NCI-H1105 (cell line): ENCODE data around the gene CXorf38.

Experiments
- DNase-seq: peaks from one replicate; lab custom pipeline; 2025; lab: John Stamatoyannopoulos, UW

CXorf38 gene

GRCh38 chrX:40647307-40648197, at the start of gene CXorf38:
TSS of gene CXorf38 (minus strand) at chrX:40647561. CDS start at chrX:40647520, 41 bp downstream.
- peak; percentile 80 for DNase-seq

- no peak for DNase-seq
Measured at GRCh38 chrX:40694802-40695201, 47.4 kb upstream of the CXorf38 start.

GRCh38 chrX:40688929-40689328, 41.6 kb upstream of the CXorf38 start:
- DNase-seq = no peak

- no peak for DNase-seq
Measured at GRCh38 chrX:40687169-40687568, 39.8 kb upstream of the CXorf38 start.

- no peak for DNase-seq
Measured at GRCh38 chrX:40685362-40685918, 38.1 kb upstream of the CXorf38 start.

GRCh38 chrX:40684092-40684491, 36.7 kb upstream of the CXorf38 start:
- no peak for DNase-seq

GRCh38 chrX:40683245-40683644, 35.9 kb upstream of the CXorf38 start:
- no peak for DNase-seq

GRCh38 chrX:40671126-40671525, 23.8 kb upstream of the CXorf38 start:
- no peak for DNase-seq

GRCh38 chrX:40663880-40664630, 16.7 kb upstream of the CXorf38 start:
- DNase-seq = no peak

- DNase-seq = no peak
Measured at GRCh38 chrX:40663078-40663740, 15.8 kb upstream of the CXorf38 start.

- no peak for DNase-seq
Measured at GRCh38 chrX:40661489-40661888, 14.1 kb upstream of the CXorf38 start.

- no peak for DNase-seq
Measured at GRCh38 chrX:40660381-40660780, 13.0 kb upstream of the CXorf38 start.

- DNase-seq = no peak
Measured at GRCh38 chrX:40653535-40653934, 6.2 kb upstream of the CXorf38 start.

- no peak for DNase-seq
Measured at GRCh38 chrX:40652664-40653063, 5.3 kb upstream of the CXorf38 start.

- DNase-seq = peak; percentile 38
Measured at GRCh38 chrX:40651620-40652223, 4.4 kb upstream of the CXorf38 start.

GRCh38 chrX:40646489-40647306, 663 bp downstream of the CXorf38 start:
- DNase-seq = no peak

GRCh38 chrX:40644821-40645358, 2.5 kb downstream of the CXorf38 start:
- DNase-seq = no peak

GRCh38 chrX:40644176-40644575, 3.2 kb downstream of the CXorf38 start:
- DNase-seq = no peak

- no peak for DNase-seq
Measured at GRCh38 chrX:40637687-40638086, 9.7 kb downstream of the CXorf38 start.

GRCh38 chrX:40632199-40632598, 15.2 kb downstream of the CXorf38 start:
- no peak for DNase-seq

GRCh38 chrX:40628506-40628905, 18.9 kb downstream of the CXorf38 start:
- DNase-seq = no peak
